Endothelial cell of umbilical vein (primary cell): Measurements from ENCODE around the gene KRTAP10-10. TPM values are rescaled to one million over a fixed set of nuclear protein-coding genes. Genes with fewer than 3 reads are reported as not detected.

Experiments used
- BruUV-seq: library from RNA; stranded (reverse); fragments of 400-500 nt; replicated peaks from 2 replicates; lab custom pipeline; 2021; lab: Mats Ljungman, UMichigan
- CTCF ChIA-PET: fragments of 300-600, 350-600 bp; sonication (Branson Sonifier 250); formaldehyde crosslinking; loops from one replicate; lab custom pipeline; 2021; ENCODE audit warnings: antibody characterized with exemption, inconsistent platforms; lab: Charles Lee
- POLR2A ChIA-PET: fragments of 300-600, 350-600 bp; sonication (Branson Sonifier 250); formaldehyde crosslinking; loops from one replicate; lab custom pipeline; 2021; ENCODE audit warnings: antibody characterized with exemption, inconsistent platforms; lab: Charles Lee
- DNase-seq: peaks from one replicate; pipeline ENCODE4 v3.0.0-alpha.2; 2011; ENCODE audit warnings: low read depth, low spot score
- FAIRE-seq: peaks from 2 replicates; lab custom pipeline; 2011; peaks lifted over from hg19 to GRCh38; lab: Jason Lieb, UNC
- H2AFZ ChIP-seq: 2 replicates; pipeline ENCODE4 v1.6.0; 2012; ENCODE audit warnings: low read depth, low read length, control low read depth, inconsistent platforms
- H3K27ac ChIP-seq: 2 replicates; pipeline ENCODE4 v1.5.1; 2011; ENCODE audit warnings: low read depth, mild to moderate bottlenecking, control low read depth, low read length, moderate library complexity; ENCODE audit not compliant: insufficient read depth
- H3K27me3 ChIP-seq, 2 experiments: 2 replicates each; pipeline versions ENCODE4 v1.6.0 to v1.6.1; 2011; ENCODE audit warnings: low read length in 2 of 2, mixed read lengths in 1 of 2; ENCODE audit not compliant: control insufficient read depth in 2 of 2, insufficient read depth in 2 of 2
- H3K36me3 ChIP-seq, 2 experiments: 2 replicates in 1 of 2; 3 replicates in 1 of 2; pipeline ENCODE4 v1.5.1; 2011; ENCODE audit warnings: low read length in 2 of 2, mild to moderate bottlenecking in 1 of 2, moderate library complexity in 1 of 2; ENCODE audit not compliant: control insufficient read depth in 2 of 2, insufficient read depth in 2 of 2; ENCODE audit errors: extremely low read depth in 1 of 2
- H3K4me1 ChIP-seq: 3 replicates; pipeline ENCODE4 v1.5.1; 2011; ENCODE audit warnings: mild to moderate bottlenecking, low read length; ENCODE audit not compliant: control insufficient read depth, insufficient read depth; ENCODE audit errors: extremely low read depth
- H3K4me2 ChIP-seq: 2 replicates; pipeline ENCODE4 v1.6.1; 2011; ENCODE audit warnings: low read length, control low read depth, mixed read lengths; ENCODE audit not compliant: insufficient read depth
- H3K4me3 ChIP-seq, 3 experiments: fragments of 200-600 bp in 1 of 3; sonication (generic), shearing (Covaris generic) in 1 of 3; replicated peaks in 1 of 3; 2 replicates each; pipeline ENCODE4 v1.5.1; 2011 to 2016; ENCODE audit warnings: control low read depth in 3 of 3, low read length in 3 of 3, mild to moderate bottlenecking in 2 of 3, inconsistent platforms in 1 of 3, low read depth in 1 of 3, moderate library complexity in 1 of 3; ENCODE audit not compliant: insufficient read depth in 1 of 3
- H3K79me2 ChIP-seq: 2 replicates; pipeline ENCODE4 v1.6.0; 2012; ENCODE audit warnings: low read length, inconsistent platforms; ENCODE audit not compliant: control insufficient read depth, insufficient read depth
- H3K9ac ChIP-seq: replicated peaks from 2 replicates; pipeline ENCODE3; 2011; ENCODE audit warnings: low read length, control low read depth; ENCODE audit not compliant: insufficient read depth; ENCODE audit errors: extremely low read depth
- H3K9me1 ChIP-seq: replicated peaks from 3 replicates; pipeline ENCODE4 v1.6.0; 2011; ENCODE audit warnings: mild to moderate bottlenecking, low read length; ENCODE audit not compliant: control insufficient read depth, insufficient read depth; ENCODE audit errors: extremely low read depth
- H3K9me3 ChIP-seq: replicated peaks from 2 replicates; pipeline ENCODE4 v1.5.1; 2012; ENCODE audit warnings: low read length, inconsistent platforms; ENCODE audit not compliant: control insufficient read depth, insufficient read depth
- H4K20me1 ChIP-seq: replicated peaks from 2 replicates; pipeline ENCODE3; 2011; ENCODE audit warnings: mild to moderate bottlenecking, low read length; ENCODE audit not compliant: control insufficient read depth, insufficient read depth; ENCODE audit errors: extremely low read depth
- CTCF ChIP-seq, 2 donors: IDR thresholded peaks; 1 replicate in 1 of 2; 2 replicates in 1 of 2; pipeline ENCODE4 v1.5.1; 2011; ENCODE audit warnings: low read length in 2 of 2, mild to moderate bottlenecking in 2 of 2, moderate library complexity in 2 of 2, control low read depth in 1 of 2, inconsistent platforms in 1 of 2, low read depth in 1 of 2; ENCODE audit not compliant: insufficient read depth in 1 of 2; ENCODE audit errors: extremely low read depth in 1 of 2
- FOS ChIP-seq: IDR thresholded peaks from 2 replicates; pipeline ENCODE4 v1.6.1; 2011; ENCODE audit warnings: mild to moderate bottlenecking, low read length, moderate library complexity, borderline replicate concordance; ENCODE audit not compliant: insufficient read depth
- GATA2 ChIP-seq: IDR thresholded peaks from 2 replicates; pipeline ENCODE4 v1.7.0; 2011; ENCODE audit warnings: low read depth, mild to moderate bottlenecking, moderate library complexity, mixed read lengths, low read length; ENCODE audit not compliant: insufficient read length, insufficient read depth
- JUN ChIP-seq: IDR thresholded peaks from 2 replicates; pipeline ENCODE4 v1.6.1; 2011; ENCODE audit warnings: borderline replicate concordance, low read depth; ENCODE audit not compliant: insufficient read length, insufficient read depth
- MAX ChIP-seq: IDR thresholded peaks from 2 replicates; pipeline ENCODE4 v1.6.1; 2011; ENCODE audit not compliant: insufficient read depth, insufficient read length
- POLR2A ChIP-seq: IDR thresholded peaks from 2 replicates; pipeline ENCODE4 v1.6.1; 2012; ENCODE audit warnings: low read depth, mild to moderate bottlenecking, control low read depth, low read length
- POLR2AphosphoS5 ChIP-seq: IDR thresholded peaks from 2 replicates; pipeline ENCODE4 v1.6.1; 2012; ENCODE audit warnings: low read depth, mild to moderate bottlenecking, control low read depth, low read length, moderate library complexity; ENCODE audit not compliant: insufficient read depth
- dilution Hi-C: fragments of 300-500 bp; cut with MboI; formaldehyde crosslinking; loops from one replicate; pipeline ENCODE4 v1.15.0; 2019; ENCODE audit warnings: low sequenced_read_pairs; ENCODE audit not compliant: extremely low pct_ligation_motif_present
- intact Hi-C: fragments of 100-400 bp; cut with micrococcal nuclease; formaldehyde crosslinking; loops from one replicate; pipeline ENCODE4 v1.10.0; 2022
- polyA plus RNA-seq, 4 experiments: library from polyadenylated mRNA; depleted of rRNA in 3 of 4; stranded (reverse) in 3 of 4; unstranded in 1 of 4; fragments of >200 nt; gene quantifications; 2 replicates each; pipeline versions ENCODE4 v1.2.1 to v1.2.3, GENCODE V29; 2011 to 2012; ENCODE audit warnings: missing spikeins in 1 of 4
- total RNA-seq: library from RNA; stranded (reverse); gene quantifications from 2 replicates; pipeline ENCODE4 v1.2.3, GENCODE V29; 2021

The KRTAP10-10 gene
- total and polyA plus RNA-seq, 2 donors (not counting 3 experiments of a cell fraction or from before 2014, with no cell fraction given): not detected

GRCh38 chr21:44614161-44614631 lies 23.0 kb upstream of the KRTAP10-10 start:
- TF ChIP-seq POLR2A (no peak), MAX (no peak), CTCF (IDR thresholded peaks at IDR 0.05; ENCODE audit: extremely low read depth in 1 of 2, insufficient read depth in 1 of 2, low read depth in 1 of 2, low read length in 2 of 2) (no peak), GATA2 (no peak), FOS (no peak), POLR2AphosphoS5 (no peak), JUN (no peak)
- DNase-seq: no peak
- no TSS peak for BruUV-seq
- dilution Hi-C loops (no loop called here), intact Hi-C loops (no loop called here)
- no peaks in the 10 kb centered on the region for H3K9me1 ChIP-seq
- no peak overlapping the region for H3K9ac ChIP-seq
- no peak overlapping the region for H2AFZ ChIP-seq
- POLR2A ChIA-PET: no interaction called here
- no peaks in the 10 kb centered on the region for H3K4me1 ChIP-seq
- CTCF ChIA-PET: no interaction called here
- no peak overlapping the region for H3K4me3 ChIP-seq
- no peaks in the 10 kb centered on the region for H3K79me2 ChIP-seq
- no peak for FAIRE-seq
- H3K9me3 ChIP-seq: peaks cover 5% of the 10 kb centered on the region
- no peaks in the 10 kb centered on the region for H3K36me3 ChIP-seq
- no peak overlapping the region for H3K4me2 ChIP-seq
- no peak overlapping the region for H3K27ac ChIP-seq
- no peaks in the 10 kb centered on the region for H4K20me1 ChIP-seq
- no peaks in the 10 kb centered on the region for H3K27me3 ChIP-seq
